ENCODE measurements around the gene THAP4.
"Not testable (repeated sequence)": the region's sequence is repeated elsewhere in the genome, so short reads cannot be mapped to it uniquely, and the experiment has no call there.

Gene THAP4

DNA sequence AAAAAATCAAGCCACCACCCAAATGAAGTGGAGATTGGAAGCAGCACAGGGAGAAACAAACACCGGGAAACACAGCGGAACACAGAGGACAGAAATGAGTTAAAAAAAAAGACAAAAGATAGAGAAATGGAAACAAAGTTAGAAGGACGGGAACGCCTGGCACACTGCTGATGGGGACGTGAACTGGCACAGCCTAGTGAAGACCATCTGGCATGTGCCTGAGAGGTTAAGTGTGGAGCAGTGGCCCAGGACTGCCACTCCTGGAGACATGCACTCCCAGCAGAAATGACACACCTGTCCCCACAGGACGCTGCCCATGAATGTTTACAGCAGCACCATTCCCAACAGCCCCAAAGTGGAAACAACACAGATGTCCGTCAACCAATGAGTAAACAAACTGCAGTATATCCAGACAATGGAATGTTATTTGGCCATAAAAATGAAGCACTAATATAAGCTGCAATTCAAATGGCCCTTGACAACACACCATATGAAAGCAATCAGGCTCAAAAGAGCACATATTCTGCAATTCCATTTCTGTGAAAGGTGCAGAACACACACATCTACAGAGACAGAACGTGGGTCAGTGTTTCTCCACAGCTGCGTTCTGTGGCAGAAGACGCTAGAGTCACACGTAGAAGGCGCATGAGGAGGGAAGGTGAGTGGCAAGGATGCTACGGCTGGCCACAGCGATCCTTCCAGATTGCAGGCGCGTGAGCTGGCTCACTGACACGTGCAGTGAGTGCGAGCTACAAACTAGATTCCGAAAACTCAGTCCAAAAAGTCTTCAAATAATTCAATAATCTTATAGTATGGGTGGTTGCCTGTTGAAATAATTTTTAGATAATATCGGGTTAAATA lies 24.6 kb downstream of the THAP4 start:
- DNase-seq (ENCODE audit: low read depth in 2 of 2) = no peak

DNA sequence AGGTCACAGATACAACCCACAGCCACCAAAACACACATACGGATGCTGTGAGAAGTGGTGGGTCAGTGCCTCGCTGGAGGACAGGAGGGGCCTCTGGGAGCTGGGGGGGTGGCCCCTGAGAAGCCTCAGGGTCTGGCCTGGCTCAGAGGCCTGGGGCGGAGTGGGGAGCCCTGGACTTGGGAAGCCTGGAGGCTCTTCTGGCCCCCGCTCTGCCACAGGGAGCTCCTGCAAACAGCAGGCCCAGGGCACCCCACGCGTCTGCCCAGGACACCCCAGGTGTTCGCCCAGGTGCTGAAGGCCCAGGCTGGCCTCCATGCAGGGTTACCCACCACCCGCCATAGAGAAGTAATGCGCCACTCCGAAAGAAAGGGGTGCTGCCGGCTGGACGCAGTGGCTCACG lies 25.9 kb downstream of the THAP4 start:
- no peak for DNase-seq (ENCODE audit: low read depth in 2 of 2)

DNA sequence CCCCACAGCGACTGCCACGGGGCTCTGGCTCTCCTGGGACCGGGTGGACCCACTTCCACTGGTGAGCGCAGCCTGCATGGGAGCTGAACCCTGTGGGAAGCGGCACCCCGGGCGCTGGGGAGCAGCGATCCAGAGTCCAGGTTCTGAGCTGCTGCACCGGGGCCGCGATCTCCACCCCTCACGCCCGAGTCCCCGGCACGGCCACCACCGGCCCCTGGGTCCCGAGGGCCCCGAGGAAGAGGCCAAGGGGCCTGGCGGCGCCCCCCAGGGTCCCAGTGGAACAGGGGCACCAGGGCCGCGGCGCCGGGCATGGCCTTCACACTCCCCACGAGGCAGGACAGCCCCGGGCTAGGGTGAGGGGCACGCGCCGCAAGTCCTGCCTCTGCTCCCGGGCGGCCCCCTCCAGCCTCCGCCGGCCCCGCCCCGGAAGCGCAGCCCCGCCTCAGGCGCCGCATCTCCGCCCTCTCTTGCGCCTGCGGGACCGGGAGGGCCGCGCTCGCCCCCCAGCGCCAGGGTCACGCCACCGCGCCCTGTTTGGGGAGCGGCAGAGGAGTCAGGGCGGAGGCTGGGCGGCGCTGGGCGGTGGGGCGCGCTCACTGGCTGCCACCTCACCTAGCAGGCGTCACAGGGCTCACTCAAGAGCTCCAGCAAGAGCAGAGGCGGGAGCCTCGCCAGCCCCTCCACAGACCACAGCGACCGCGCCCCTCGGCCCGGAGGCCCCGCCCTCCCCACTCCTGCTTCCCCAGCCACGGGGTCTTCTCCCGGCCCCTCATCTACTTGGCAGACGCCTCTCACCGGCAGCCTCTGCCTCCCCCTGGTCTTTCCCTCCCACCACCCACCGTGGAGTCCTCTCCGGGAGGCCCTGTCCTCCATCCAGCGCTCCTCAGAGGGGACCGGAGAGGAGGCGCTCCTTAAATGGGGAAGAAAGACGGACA lies 26.8 kb downstream of the THAP4 start:
- peak; percentile 76 to 80 for DNase-seq (ENCODE audit: low read depth in 2 of 2)

DNA sequence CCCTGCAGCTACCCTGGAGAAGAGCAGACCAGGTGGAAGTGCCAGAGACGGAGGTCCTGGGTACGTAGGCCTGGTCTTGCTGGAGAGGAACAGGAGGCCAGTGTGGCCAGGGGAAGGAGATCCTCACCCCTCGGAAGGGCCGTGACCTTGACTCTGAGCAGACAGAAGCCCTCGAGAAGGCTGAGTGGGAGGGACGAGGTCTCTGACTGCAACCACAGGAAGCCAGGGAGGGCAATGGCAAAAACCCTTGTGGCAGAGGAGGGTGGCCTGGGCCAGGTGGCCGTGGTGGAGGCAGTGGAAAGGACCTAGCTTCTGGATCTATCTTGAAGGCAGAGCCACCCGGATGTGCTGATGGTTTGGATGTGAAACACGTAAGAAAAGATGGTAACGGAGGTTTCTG lies 28.1 kb downstream of the THAP4 start:
- DNase-seq (ENCODE audit: low read depth in 2 of 2) = no peak

DNA sequence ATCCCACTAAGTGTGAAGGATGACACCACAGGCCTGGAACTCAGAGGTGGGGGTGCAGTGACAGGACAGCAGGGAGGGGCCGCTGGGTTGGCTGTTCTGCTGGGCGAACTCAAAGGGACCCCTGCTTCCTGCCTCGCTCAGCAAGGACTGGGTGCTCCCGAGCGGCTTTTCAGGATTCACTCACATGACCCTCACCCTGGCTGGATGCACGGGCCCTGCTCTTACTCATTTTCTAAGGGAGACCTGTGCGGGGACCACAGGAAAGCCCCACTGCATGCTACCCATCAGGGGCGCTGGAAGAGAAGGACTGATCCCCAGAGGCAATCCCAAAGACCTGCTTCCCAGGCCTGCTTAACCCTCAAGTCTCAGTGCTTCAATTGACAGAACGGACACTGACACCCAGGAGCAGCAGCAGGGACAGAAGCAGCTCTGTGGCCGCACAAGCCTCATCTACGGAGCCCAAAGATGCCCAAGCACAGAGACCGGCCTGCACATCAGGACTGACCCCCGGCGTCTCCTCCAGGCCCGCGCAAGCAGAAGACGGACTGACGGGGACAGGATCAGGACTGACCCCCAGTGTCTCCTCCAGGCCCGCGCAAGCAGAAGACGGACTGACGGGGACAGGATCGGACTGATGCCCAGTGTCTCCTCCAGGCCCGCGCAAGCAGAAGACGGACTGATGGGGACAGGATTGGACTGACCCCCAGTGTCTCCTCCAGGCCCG lies 29.6 kb downstream of the THAP4 start:
- DNase-seq (ENCODE audit: low read depth in 2 of 2) = no peak

DNA sequence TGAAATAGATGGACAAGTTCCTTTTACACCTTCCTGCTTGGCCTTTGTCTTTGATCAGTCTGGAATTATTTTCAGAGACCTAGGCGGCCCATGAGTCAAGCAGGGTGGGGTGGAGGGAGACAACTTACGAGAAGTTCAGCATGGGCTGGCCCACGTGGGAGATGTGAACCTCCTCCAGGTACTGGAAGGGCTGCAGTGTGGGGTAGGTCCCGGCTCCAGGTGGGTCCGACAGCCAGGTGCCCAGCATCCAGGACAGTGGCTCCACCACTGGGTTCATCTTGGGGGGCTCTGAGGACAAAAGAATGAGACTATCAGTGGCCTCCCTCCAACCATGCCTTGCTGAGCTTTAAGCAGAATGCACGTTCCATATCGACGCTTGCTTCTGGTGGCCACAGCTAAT lies 30.8 kb downstream of the THAP4 start:
- DNase-seq (ENCODE audit: low read depth in 2 of 2) = no peak

DNA sequence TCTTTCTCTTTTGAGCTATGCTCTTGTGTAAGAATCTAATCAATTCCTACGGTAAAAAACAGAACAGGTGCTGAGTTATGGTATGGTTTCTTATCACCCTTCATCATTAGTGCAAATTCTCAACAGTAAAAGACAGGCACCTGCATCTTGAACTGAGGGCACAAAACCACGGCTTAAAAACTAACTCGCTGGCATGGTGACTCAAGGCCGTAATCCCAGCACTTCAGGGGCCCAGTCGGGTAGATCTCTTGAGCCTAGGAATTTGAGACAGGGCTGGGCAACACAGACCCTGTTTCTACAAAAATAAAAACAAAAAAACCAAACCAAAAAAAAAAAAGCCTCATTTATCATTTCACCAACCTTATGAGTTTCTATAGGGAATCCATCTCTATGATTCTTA lies 33.3 kb downstream of the THAP4 start:
- DNase-seq (ENCODE audit: low read depth in 2 of 2) = no peak

DNA sequence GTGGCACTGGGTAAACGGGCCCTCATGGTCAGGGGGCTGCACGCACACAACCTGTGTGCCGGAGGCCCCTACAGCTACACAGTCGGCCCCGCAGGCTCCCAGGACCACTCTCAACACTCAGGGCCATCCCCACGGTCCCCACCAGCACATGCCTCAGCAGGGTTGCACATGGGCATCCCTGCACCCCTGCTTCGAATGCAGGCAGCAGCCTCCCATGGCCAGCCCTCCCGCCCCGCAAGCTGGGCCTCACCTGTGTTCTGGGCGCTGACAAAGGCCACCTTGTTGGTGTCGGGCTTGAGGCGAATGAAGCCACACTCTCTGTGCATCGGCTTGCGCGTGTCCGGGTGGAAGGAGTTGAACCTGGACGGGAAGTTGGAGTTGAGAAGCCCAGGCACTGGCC lies 34.2 kb downstream of the THAP4 start:
- no peak for DNase-seq (ENCODE audit: low read depth in 2 of 2)

DNA sequence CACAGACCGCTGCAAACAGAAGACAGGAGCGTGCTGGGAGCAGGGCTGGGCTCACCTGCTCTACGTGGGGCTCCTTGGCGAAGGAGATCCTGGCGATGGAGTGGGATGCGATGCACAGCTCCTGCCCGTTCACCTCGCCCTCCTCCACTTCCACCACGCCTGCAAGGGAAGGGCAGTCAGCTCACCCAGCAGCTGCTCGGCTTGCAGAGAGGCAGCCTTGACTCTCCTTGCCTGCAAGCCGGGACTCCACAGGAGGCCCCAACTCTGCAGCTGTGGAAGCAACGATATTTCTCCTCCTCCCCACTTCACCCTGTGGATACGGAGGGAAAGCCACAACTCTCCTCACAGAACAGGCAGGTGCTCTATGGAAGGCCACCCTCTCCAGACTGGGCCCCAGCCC lies 35.1 kb downstream of the THAP4 start:
- no peak for DNase-seq (ENCODE audit: low read depth in 2 of 2)

DNA sequence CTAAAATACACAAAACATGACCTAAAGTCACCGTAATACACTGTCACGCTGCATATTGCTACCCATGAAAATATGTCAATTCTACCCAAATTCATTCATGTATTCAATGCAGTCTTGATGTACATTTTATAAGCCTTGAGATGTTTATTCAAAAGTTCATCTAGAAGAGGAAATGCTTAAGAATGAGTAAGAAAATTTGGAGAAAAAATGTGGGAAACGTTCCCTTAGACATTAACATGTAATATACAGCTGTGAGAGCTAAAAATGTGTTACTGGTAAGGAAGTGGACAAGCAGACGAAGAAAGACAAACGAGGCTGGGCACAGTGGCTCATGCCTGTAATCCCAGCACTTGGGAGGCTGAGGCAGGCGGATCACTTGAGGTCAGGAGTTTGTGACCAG lies 37.3 kb downstream of the THAP4 start:
- no peak for DNase-seq (ENCODE audit: low read depth in 2 of 2)

DNA sequence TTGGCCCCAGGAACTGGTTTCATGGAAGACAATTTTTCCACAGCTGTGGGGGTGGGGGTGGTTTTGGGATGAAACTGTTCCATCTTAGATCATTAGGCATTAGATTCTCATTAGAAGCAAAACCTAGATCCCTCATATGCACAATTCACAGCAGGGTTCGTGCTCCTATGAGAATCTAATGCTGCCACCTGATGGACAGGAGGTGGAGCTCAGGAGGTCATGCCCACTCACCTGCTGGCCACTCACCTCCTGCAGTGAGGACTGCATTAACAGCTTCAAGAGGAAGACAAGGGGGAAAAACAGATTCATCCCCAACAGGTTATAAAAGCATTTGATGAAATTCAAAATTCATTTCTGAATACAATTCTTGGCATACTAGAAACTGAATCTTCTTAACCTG lies 38.5 kb downstream of the THAP4 start:
- no peak for DNase-seq (ENCODE audit: low read depth in 2 of 2)

DNA sequence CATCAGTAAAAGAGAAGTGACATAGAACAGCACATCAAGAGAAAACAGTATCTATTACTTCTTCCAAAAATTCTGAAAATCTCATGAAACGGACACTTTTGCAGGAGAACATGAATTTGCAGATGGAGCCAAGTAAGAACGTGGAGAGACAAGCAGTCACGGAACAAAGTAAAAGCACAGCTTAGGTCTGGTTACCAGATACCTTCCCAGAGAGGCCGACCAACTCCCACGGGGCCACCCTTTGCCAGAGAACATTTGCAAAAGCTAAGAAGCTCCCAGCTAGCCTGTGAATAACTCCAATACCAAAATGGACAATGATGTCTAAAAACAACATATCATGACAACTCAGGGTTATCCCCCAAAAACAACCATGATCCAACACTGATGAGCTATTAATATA lies 38.9 kb downstream of the THAP4 start:
- no peak for DNase-seq (ENCODE audit: low read depth in 2 of 2)

DNA sequence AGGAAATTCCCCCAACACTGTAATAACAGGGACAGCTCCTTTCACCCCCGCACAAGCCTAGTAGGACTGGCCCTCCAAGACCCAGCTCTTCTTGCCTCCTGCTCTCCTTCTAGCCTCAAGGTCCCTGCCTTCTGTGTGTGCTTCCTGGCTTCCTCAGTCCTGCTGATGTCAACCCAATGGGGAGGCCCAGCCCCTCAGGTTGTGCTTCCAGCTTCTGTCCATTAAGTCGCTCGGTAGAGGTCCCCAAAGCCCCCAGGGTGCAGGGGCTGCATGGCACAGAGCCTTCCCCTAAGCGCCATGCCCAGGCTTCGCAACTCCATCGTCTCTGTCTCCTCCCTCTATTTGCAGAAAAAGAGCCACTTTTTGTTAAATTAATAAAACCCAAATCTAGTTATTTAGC lies 39.4 kb downstream of the THAP4 start:
- DNase-seq (ENCODE audit: low read depth in 2 of 2) = no peak

DNA sequence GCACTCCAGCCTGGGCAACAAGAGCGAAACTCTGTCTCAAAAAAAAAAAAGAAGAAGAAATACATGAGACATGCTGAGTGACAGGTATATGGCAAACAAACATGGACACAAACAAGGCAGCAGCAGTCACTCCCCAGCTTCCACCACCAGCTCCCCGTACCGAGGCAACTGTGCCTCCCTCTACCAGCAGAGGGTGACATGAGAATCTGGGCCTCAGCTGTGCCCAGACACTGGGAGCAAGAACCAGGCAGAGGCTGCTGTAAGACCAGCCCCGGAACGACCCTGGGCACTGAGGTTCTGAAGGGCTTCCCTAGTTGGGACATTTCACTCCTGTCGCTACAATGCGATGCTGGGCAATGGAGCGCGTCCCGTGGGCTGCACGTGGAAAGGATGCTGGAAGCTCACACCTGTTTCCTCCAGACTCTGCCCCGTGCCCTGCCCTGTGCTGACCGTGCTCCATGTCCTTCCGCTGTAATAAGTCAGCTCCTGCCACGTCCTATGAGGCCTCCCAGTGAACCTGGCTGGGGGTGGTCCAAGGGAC lies 41.3 kb downstream of the THAP4 start:
- DNase-seq (ENCODE audit: low read depth in 2 of 2) = no peak

DNA sequence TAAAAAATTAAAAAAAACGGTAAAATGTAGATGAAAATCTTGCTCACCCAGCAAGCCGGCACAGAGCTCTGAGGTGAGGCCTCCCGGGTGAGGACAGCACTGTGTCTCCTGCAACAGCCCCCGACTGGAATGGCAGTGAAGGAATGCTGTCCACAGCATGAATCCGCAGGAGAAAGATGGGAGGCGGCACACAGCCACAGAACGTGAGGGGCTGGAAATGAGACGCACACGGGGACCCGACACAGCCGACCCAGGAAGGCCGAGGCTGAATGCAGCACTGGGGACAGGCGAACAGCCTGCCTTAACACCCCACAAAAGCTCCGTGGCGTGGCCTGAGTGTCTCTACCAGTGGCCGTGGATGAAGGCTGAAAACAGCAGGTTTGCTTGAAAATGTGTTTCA lies 43.7 kb downstream of the THAP4 start:
- DNase-seq (ENCODE audit: low read depth in 2 of 2) = no peak

DNA sequence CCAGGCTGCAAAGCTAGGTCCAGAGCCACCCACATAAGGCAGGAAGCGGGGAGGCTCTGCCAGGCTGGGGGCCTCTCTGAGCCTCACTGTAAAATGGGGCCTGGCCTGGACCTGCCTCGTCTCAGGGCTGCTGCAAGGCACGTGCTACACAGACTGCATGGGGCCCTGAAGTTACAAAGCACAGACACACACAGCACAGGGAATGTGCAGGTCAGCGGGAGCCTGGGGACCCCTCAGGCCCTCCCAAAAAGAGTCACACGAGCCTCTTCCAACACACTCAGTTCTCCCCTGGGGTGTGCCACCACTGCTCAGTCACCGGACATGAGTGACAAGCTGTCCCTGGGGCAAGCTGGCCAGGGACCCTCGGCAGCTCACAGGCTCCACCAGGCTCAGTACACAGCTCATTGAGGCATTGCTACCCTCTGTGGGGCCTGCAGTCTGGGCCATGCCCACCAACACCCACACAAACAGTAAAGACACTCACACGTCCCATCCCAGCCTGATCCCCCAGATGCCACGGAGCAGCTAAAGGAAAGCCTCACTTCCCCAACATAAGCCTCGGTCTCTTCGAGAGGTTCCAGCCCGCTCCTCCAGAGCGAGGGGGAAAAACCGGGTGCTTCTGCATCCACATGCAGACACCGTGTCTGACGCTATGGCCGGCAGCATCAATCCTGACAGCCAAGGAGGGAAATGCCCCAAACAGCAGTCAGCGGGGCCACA lies 44.7 kb downstream of the THAP4 start:
- no peak for DNase-seq (ENCODE audit: low read depth in 2 of 2)

DNA sequence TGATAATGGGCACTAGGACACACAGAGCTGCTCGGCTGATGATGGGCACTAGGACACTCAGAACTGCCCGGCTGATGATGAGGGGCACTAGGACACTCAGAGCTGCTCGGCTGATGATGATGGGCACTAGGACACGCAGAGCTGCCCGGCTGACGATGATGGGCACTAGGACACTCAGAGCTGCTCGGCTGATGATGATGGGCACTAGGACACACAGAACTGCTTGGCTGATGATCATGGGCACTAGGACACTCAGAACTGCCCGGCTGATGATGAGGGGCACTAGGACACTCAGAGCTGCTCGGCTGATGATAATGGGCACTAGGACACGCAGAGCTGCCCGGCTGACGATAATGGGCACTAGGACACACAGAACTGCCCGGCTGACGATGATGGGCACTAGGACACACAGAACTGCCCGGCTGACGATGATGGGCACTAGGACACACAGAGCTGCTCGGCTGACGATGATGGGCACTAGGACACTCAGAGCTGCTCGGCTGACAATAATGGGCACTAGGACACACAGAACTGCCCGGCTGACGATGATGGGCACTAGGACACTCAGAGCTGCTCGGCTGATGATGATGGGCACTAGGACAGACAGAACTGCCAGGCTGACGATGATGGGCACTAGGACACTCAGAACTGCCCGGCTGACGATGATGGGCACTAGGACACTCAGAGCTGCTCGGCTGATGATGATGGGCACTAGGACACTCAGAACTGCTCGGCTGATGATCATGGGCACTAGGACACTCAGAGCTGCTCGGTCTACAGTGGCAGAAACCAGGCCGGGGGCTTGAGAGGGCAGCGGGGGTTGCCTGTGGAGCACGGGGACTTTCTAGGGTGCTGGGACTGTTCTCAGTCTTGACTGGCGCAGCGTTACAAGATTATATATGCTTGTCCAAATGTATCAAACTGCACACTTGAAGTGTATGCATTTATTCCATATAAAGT lies 46.2 kb downstream of the THAP4 start:
- DNase-seq (ENCODE audit: low read depth in 2 of 2) = not testable (repeated sequence)

DNA sequence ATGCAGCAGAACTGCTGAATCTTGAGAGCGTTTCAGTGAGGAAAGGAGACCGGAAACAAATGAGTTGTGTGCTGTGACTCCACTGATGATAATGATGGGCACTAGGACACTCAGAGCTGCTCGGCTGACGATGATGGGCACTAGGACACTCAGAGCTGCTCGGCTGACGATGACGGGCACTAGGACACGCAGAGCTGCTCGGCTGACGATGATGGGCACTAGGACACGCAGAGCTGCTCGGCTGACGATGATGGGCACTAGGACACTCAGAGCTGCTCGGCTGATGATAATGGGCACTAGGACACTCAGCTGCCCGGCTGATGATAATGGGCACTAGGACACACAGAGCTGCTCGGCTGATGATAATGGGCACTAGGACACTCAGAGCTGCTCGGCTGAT lies 47.1 kb downstream of the THAP4 start:
- DNase-seq (ENCODE audit: low read depth in 2 of 2) = not testable (repeated sequence)

DNA sequence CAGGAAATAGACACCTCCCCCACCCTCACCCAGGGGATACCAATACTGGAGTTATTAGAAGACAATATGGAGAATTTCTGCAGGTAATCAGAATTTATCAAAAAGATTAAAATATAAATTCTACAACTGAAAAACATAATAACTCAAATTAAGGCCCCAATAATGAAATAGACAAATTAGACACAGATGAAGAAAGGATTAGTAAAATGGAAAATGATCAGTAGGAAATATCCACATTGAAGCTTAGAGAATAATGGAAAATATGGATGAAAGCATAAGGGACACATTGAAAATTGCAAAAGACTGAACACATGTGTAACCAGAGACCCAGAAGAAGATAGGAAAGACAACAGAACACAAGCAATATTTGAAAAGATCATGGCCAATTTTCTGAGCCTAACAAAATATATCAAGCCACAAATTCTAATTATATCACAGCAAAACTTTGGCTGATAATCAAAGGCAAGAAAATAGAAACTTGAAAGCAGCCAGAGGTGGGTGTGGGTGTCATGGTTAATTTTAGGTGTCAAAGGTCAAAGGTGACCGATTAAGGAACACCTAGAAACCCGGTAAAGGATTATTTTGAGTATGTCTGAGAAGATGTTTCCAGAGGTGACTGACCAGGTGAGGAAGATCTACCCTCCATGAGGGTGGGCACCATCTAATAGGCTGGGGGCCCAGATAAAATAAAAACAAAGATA lies 50.2 kb downstream of the THAP4 start:
- DNase-seq (ENCODE audit: low read depth in 2 of 2) = no peak

Data from stimulated activated CD8-positive, alpha-beta memory T cell treated with anti-CD3 and anti-CD28 coated beads, Interleukin-2, amount 100 ng/mL, for 1 hour (primary cell).